ENCODE data around the gene CCDC172.

Gene CCDC172

DNA sequence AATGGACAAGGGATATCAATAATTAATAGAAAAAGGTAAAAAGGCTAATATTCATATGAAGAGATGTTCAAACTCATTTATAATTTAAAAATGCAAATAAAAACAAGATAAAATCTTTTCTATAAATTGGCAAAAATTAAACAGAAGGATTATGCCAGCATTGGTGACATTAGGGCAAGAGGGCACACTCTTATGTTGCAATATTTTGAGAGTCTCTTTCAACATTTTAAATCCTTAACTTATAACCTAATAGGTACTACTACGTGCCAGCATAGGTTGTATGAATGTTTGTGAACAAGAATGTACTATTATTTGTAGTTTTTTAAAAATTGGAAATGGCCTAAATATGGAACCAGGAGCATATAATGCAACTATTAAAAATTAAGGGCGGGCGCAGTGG is 78.6 kb downstream of the CCDC172 start:
- no peak for TF ChIP-seq ZFX (IDR thresholded peaks at IDR 0.05; ENCODE audit: borderline replicate concordance)
- TF ChIP-seq, protein P1, sequence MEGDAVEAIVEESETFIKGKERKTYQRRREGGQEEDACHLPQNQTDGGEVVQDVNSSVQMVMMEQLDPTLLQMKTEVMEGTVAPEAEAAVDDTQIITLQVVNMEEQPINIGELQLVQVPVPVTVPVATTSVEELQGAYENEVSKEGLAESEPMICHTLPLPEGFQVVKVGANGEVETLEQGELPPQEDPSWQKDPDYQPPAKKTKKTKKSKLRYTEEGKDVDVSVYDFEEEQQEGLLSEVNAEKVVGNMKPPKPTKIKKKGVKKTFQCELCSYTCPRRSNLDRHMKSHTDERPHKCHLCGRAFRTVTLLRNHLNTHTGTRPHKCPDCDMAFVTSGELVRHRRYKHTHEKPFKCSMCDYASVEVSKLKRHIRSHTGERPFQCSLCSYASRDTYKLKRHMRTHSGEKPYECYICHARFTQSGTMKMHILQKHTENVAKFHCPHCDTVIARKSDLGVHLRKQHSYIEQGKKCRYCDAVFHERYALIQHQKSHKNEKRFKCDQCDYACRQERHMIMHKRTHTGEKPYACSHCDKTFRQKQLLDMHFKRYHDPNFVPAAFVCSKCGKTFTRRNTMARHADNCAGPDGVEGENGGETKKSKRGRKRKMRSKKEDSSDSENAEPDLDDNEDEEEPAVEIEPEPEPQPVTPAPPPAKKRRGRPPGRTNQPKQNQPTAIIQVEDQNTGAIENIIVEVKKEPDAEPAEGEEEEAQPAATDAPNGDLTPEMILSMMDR (IDR thresholded peaks at IDR 0.05), result no peak
- no peak overlapping the region for H3K27ac ChIP-seq

DNA sequence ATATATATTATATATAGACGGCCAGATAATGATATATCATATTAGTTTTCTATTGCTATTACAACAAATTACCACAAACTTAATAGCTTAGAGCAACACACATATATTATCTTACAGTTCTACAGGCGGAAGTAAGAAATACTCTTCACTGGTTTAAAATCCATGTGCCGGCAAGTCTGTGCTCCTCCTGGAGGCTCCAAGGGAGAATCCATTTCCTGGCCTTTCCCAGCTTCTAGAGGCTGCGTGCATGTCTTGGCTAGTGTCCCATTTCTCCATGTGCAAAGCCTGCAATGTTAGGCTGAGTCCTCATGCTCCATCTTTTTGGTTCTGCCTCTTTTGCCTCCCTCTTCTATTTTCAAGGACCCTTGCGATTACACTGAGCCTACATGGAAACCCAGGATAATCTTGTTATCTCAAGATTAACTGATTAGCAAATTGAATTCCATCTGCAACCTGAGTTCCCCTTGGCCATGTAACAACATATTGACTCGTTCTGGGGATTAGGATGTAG is 79.5 kb downstream of the CCDC172 start:
- TF ChIP-seq ZFX (IDR thresholded peaks at IDR 0.05; ENCODE audit: borderline replicate concordance), result no peak
- TF ChIP-seq, protein P1 (IDR thresholded peaks at IDR 0.05), result no peak
- H3K27ac ChIP-seq, result no peak overlapping the region

DNA sequence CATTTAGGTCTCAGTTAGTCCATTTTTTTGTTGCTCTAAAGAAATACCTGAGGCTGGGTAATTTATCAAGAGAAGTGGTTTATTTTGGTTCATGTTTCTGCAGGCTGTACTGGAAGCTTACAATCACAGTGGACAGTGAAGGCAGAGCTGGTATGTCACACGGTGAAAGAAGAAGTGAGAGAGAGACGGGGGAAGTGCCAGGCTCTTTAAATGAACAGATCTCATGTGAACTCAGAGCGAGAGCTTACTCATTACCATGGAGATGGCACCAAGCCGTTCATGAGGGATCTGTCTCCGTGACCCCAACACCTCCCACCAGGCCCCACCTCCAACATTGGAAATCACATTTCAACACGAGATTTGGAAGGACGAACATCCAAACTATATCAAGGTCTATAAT is 84.5 kb downstream of the CCDC172 start:
- TF ChIP-seq ZFX (IDR thresholded peaks at IDR 0.05; ENCODE audit: borderline replicate concordance), result no peak
- TF ChIP-seq, protein P1 (IDR thresholded peaks at IDR 0.05), result no peak
- H3K27ac ChIP-seq, result no peak overlapping the region

DNA sequence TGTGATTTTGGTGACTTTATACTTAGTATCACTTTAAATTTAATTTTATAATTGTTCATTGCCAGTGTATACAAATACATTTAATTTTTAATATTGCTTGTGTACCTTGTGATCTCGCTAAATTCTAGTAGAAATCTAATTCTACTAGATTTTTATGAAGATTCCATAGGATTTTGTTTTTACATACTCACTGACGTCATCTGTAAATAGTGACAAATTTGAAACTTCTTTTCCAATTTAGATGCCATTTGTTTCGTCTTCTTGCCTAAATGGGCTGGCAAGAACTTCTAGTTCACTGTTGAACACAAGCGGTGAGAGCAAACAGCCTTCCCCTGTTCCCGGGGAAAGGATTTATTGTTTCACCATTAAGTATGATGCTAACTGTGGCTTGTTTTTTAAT is 86.1 kb downstream of the CCDC172 start:
- TF ChIP-seq, protein P1 (IDR thresholded peaks at IDR 0.05), result no peak
- TF ChIP-seq ZFX (IDR thresholded peaks at IDR 0.05; ENCODE audit: borderline replicate concordance), result no peak
- H3K27ac ChIP-seq, result no peak overlapping the region

DNA sequence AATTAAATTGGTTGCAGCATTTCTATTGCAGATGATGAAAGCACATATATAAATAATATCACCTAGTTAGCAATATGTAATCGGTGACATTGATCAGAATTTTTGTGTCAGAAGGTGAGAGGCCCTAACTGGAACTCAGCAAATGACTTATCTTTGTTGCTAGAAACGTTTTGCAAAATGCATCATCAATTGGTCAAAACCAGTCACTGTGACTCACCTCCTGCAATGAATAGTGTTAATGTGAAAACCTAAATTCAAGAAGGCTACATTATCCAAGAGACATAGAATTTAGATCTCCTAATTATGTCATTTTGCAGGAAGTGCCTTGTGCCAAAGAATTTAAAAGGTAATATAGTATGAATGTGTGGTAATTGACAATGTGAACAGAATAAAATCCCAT is 93.6 kb downstream of the CCDC172 start:
- TF ChIP-seq, protein P1 (IDR thresholded peaks at IDR 0.05), result no peak
- no peak for TF ChIP-seq ZFX (IDR thresholded peaks at IDR 0.05; ENCODE audit: borderline replicate concordance)
- no peak overlapping the region for H3K27ac ChIP-seq

DNA sequence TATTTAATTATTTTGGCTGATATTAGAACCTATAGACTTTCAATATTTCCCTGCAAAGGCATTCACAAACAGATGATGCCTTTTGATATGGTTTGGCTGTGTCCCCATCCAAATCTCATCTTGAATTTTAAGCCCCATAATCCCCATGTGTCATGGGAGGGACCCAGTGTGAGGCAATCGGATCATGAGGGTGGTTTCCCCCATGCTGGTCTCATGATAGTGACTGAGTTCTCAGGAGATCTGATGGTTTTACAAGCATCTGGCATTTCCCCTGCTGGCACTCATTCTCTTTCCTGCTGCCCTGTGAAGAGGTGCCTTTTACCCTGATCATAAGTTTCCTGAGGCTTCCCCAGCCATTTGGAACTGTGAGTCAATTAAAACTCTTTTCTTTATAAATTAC is 94.1 kb downstream of the CCDC172 start:
- TF ChIP-seq ZFX (IDR thresholded peaks at IDR 0.05; ENCODE audit: borderline replicate concordance), result no peak
- TF ChIP-seq, protein P1 (IDR thresholded peaks at IDR 0.05), result no peak
- H3K27ac ChIP-seq, result no peak overlapping the region

DNA sequence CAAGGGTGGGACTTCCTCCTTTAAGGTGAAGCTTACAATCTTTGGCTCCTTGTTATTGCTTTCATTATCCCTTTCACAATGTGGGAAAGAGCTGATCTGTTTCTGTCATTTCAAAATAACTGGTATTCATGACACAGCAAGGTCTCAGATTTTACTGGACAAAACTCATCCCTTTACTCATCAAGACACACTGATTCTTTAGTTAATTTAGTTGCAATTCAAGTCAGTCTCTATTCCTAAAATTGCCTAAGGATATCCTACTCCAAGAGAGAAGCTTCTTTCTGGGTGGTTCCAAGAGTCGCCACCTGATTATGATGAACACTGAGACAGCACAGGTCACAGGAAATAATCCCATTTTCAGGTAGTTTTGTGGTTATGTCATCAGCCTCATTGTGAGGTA is 97.6 kb downstream of the CCDC172 start:
- no peak overlapping the region for H3K27ac ChIP-seq
- TF ChIP-seq, protein P1 (IDR thresholded peaks at IDR 0.05), result no peak
- TF ChIP-seq ZFX (IDR thresholded peaks at IDR 0.05; ENCODE audit: borderline replicate concordance), result no peak
